ENCODE measurements around the gene TAF10. TPM values are rescaled to one million over a fixed set of nuclear protein-coding genes. Genes with fewer than 3 reads are reported as not detected.

Gene TAF10
- 36.1 and 36.9 TPM in 2 replicates for total RNA-seq

DNA sequence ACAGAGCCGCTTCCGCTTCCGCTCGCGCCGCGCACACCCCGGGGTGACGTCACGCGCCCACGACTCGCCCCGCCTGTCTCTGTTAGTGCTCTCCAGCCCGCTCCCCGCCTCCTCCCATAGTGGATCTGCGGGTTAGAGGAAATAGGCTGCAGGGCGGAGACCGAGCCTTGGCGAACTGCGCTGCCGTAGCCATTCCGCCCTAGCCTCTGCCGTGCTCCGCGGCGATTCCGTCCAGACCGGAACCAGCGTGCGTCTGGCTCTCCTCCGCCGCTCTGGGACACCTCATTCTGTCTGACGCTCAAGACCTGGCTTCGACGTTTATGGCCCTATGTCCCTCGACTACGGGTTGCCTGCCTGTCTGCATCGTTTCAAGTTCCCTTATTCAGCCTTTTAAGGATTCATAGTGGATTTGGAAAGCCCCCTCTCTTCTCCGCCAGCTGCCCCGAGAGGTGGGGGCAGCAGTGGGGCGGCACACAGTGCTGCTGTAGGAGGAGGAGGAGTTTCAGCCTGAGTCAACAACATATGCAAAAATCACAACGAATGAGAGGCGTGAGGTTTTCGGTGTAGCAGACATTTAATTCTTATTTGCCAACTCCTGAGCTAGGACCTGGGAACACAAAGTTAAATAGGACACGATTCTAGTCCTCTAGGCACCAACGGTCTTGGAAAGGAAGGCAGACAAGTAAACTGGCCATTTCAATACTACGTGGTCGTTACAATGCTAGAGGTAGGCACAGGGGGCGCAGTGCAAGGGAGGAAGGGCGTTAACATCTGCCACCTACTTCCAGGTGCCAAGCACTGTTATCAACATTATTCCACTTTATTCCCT, at the start of gene TAF10:
Gene TAF10 (minus strand): TSS at position 4 of the 829 bp plus-strand sequence. CDS start 27 bp downstream, outside the sequence.
- DNase-seq (ENCODE audit: low read depth), result peak; percentile 85

GRCh38 chr11:6660712-6661111, 48.7 kb upstream of the TAF10 start:
- DNase-seq (ENCODE audit: low read depth), result no peak

DNA sequence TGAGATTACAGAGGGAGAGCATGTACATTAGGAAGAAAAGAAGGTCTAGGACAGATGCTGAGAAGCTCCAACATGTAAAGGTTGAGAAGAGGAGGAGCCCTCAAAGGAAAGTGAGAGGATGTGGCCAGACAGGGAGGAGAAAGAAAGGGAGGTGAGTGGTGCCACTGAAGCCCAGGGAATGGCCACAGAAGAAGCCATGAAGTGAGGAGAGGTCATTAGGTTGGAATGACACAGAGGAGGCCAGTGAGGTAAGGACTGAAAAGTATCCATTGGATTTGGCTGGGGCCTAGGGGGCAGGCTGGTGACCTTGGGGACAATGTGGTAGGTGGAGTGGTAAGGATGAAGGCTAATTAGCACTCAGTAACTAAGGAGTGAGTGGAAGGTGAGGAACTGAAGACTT, 46.6 kb upstream of the TAF10 start:
- no peak for DNase-seq (ENCODE audit: low read depth)

DNA sequence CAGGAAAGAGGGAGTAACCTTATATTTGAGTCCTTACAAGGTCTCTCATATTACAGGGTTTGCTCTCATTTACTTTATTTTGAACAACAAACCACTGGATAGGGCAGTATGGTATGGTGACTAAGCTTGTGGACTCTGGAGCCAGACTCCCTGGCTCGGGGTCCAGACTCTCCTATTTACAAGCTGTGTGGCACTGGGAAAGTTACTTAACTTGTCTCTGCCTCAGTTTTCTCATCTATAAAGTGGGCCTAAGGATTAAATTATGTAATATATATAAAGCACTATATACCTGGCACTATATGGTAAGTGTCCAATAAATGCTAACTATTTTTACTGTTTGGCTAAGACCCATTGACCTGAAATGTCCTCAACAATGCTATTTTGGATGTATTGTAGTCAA, 45.3 kb upstream of the TAF10 start:
- DNase-seq (ENCODE audit: low read depth), result no peak

GRCh38 chr11:6656936-6657335, 44.9 kb upstream of the TAF10 start:
- no peak for DNase-seq (ENCODE audit: low read depth)

GRCh38 chr11:6656584-6656915, 44.5 kb upstream of the TAF10 start:
- no peak for DNase-seq (ENCODE audit: low read depth)

DNA sequence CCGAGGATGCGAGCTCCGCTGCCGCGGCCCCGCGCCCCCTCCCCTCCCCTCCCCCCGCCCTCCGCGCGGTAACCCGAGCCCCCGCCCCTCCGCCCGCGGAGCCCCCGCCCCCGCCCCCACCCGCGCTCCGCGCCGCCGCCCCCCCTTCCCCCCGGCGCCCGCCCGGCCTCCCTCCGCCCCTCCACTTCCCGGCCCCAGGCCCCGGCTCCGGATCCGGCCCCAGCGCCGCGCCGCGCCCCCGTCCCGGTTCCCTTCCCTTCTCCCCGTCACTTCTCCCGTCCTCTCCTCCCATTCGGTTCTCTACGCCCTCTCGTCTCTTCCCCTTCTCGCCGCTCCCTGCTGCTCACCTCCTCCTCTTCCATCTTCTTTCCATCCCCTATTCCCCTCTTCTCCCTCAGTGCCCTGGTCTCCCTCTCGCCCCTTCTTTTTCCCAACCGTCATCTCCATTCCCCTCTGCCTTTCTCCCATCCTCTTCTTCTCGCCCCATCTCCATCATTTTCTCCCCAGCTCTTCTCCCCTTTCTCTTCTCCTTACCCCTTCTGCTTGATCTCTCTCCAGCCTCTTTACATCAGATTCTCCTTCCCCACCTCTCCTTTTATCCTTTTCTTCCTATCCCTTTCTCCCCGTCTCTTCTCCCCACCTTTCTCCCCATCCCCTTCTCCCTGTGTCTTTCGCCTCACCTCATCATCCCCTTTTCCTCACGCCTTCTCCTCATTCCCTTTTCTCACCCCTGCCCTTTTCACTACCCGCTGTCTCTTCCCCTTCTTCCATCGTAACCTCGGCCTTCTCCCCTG, 44.0 kb upstream of the TAF10 start, which contains the start of gene DCHS1:
Gene DCHS1 (minus strand): TSS at position 20 of the 794 bp plus-strand sequence. CDS start 14,196 bp downstream, outside the sequence.
- DNase-seq (ENCODE audit: low read depth), result no peak

DNA sequence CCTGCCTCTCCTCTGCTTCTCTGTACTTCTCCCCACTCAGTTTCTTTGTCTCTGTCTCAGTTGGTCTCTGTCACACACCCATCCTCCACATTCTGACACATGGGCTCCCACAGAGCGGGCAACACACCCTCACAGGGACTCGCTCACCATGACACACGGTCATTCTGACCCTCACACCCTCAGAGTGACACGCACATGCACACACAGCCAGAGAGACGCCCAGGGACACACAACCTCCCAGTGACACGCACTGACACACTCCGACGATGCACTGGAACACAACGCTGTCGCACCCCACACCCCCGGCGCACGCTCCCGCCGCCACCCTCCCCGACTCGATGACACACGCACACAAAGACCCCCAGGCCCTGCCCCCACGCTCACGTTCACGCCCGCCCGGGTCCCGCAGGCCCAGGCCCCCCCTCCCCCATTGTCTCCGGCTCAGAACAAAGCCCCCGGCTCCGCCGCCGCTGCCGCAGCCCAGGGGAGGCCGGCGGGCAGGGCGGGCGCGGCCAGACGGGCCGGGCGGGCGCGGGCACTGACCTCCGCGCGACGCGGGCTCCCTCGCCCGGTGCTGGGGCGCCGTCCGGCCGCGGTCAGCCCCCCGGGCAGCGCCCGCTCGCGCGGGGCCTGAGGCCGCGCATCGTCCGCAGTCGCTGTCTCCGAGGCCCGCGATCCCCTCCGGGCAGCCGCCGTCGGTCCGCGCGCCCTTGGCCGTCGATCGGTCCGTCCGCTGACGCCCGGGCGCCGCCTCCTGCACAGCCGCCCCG, 43.2 kb upstream of the TAF10 start:
- no peak for DNase-seq (ENCODE audit: low read depth)

- no peak for DNase-seq (ENCODE audit: low read depth)
These were observed 42.4 kb upstream of the TAF10 start for GRCh38 chr11:6654281-6655019.

DNA sequence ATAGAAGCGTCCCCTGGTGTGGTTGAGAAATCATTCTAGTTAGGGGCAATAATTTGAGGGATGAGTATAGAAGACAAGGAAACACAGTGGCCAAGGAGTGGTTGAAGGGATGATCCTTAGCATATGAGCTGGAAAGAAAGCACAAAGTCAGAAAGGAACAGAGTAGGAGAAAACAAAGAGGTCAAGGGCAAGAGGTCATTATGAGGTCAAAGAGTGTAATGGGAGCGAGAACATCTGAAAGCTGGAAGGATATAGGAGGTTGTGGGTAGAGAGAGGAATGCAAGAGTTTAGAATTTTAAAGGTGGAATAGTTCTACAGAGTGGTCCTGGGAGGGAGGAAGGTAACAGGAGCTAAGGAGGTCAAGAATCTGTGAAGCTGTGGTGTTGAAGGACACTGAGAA, 41.6 kb upstream of the TAF10 start:
- DNase-seq (ENCODE audit: low read depth), result no peak

- DNase-seq (ENCODE audit: low read depth), result no peak
These were observed 41.1 kb upstream of the TAF10 start for GRCh38 chr11:6653097-6653496.

GRCh38 chr11:6652182-6652581, 40.2 kb upstream of the TAF10 start:
- DNase-seq (ENCODE audit: low read depth), result no peak

- no peak for DNase-seq (ENCODE audit: low read depth)
These were observed 39.0 kb upstream of the TAF10 start for GRCh38 chr11:6650980-6651379.

GRCh38 chr11:6650104-6650503, 38.1 kb upstream of the TAF10 start:
- DNase-seq (ENCODE audit: low read depth), result no peak

GRCh38 chr11:6648501-6648900, 36.5 kb upstream of the TAF10 start:
- no peak for DNase-seq (ENCODE audit: low read depth)

- DNase-seq (ENCODE audit: low read depth), result no peak
These were observed 35.8 kb upstream of the TAF10 start for GRCh38 chr11:6647836-6648235.

GRCh38 chr11:6646918-6647679, 35.1 kb upstream of the TAF10 start:
- DNase-seq (ENCODE audit: low read depth), result no peak

DNA sequence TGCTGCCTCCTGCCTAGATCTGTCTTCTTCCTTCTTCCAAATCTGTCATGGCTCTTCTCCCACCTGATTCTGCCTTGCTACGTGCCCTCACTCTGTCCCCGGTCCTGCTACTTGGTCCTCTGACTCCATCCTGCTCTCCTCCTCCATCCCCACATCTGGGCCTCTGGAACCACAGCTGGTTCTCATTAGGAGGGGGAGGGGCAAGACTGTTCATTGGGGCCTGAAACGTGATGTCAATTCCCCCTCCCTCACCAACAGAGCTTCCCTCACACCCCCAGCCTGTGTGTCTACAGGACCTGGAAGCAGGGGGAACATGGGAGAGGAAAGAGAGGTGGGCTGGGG, 34.5 kb upstream of the TAF10 start:
- no peak for DNase-seq (ENCODE audit: low read depth)

GRCh38 chr11:6646071-6646470, 34.1 kb upstream of the TAF10 start:
- DNase-seq (ENCODE audit: low read depth), result no peak

DNA sequence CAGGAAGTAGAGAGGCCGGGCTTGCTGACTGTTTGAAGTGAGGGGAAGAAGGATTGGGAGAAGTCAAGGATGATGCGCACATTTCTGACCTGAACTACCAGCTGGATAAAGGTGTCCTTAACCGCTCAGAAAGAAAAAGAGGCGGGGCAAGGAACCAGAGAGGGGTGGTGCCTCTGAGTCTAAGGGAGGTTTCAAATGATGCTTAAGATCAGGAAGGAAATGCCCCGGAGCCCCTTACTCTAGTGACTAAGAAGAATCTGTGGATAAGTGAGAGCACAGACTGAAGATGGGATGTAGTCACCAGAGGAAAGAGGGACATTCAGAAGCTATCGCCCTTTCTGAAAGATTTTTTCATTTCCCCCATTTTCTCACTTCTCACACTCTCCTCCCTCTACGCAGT, 30.9 kb upstream of the TAF10 start:
- DNase-seq (ENCODE audit: low read depth), result no peak

Measured in renal cortical epithelial cell (primary cell).